Brain microvascular endothelial cell (primary cell): ENCODE results near the gene OLFML2A.

Experiments
- DNase-seq: peaks from one replicate; pipeline ENCODE4 v3.0.0-alpha.2; 2020
- H3K27ac ChIP-seq: fragments of 250-450 bp; sonication (Bioruptor Pico); 2 replicates; pipeline ENCODE4 v1.5.1; 2020; ENCODE audit warnings: mild to moderate bottlenecking, moderate library complexity
- H3K27me3 ChIP-seq: fragments of 250-450 bp; sonication (Bioruptor Pico); replicated peaks from 2 replicates; pipeline ENCODE4 v1.5.1; 2020; ENCODE audit warnings: mild to moderate bottlenecking
- H3K36me3 ChIP-seq: fragments of 250-450 bp; sonication (Bioruptor Pico); replicated peaks from 2 replicates; pipeline ENCODE4 v1.5.1; 2020; ENCODE audit warnings: mild to moderate bottlenecking
- H3K4me3 ChIP-seq: 2 replicates; pipeline ENCODE4 v1.5.1; 2011; ENCODE audit warnings: low read depth, mild to moderate bottlenecking, control low read depth, low read length, moderate library complexity
- CTCF ChIP-seq: IDR thresholded peaks from 2 replicates; pipeline ENCODE4 v1.5.1; 2011; ENCODE audit warnings: low read depth, mild to moderate bottlenecking, moderate library complexity, low read length, control low read depth, inconsistent platforms; ENCODE audit errors: missing control alignments
- in situ Hi-C: cut with HindIII; loops from 2 replicates; pipeline ENCODE4 v1.10.0; 2017; ENCODE audit warnings: low sequenced_read_pairs, low pct_ligation_motif_present

OLFML2A gene

DNA sequence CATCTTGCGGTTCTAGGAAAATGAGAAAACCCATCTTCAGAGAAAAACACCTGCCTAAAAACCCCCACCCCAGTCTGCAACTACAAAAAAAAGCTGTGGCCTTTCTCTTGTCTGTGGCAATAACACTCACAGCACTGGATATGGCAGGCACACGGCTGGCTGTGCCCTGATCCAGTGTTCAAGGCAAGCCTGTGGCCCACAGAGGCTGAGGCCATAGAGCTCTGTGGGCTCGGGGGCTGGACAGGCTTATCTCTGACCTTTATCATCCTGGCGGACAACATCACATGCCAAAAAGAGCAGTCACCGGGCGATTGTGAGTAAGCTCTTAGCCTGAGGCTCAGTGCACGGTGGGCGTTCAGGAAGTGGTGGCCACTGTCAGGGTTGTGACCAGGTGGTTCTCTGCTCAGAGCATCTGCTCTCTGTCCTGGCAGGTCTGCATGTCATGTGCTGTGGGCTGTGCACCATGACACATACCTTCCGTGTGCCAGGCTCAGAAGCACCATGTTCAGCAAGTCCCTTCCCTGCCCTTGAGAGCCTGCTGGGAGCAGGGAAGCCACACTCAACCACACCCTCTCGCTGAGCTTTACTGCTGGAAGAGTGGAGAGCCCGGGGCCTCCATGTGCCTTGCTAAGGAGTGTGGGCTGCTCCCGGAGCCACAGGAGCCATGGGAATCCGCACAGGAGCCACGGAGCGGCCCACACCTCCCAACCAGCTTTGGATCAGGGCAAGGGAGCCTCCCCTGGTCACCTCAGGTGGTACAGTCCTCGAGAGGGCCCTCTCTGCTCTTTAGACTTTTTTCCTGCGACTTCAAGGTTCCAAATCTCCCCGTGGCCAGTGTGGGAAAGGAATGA is 41.7 kb downstream of the OLFML2A start:
- Histone ChIP-seq H3K27ac (no peak overlapping the region), H3K4me3 (no peak overlapping the region), H3K27me3 (no peaks in the 10 kb centered on the region), H3K36me3 (no peaks in the 10 kb centered on the region)
- in situ Hi-C loops, result no loop called here
- DNase-seq, result peak; percentile 40
- peak; percentile 4 for TF ChIP-seq CTCF

- Histone ChIP-seq H3K4me3 (no peak overlapping the region), H3K36me3 (no peaks in the 10 kb centered on the region), H3K27me3 (no peaks in the 10 kb centered on the region), H3K27ac (no peak overlapping the region)
- DNase-seq, result no peak
- in situ Hi-C loops, result no loop called here
- TF ChIP-seq CTCF, result no peak
Measured at GRCh38 chr9:124820698-124821623, 44.0 kb downstream of the OLFML2A start.

DNA sequence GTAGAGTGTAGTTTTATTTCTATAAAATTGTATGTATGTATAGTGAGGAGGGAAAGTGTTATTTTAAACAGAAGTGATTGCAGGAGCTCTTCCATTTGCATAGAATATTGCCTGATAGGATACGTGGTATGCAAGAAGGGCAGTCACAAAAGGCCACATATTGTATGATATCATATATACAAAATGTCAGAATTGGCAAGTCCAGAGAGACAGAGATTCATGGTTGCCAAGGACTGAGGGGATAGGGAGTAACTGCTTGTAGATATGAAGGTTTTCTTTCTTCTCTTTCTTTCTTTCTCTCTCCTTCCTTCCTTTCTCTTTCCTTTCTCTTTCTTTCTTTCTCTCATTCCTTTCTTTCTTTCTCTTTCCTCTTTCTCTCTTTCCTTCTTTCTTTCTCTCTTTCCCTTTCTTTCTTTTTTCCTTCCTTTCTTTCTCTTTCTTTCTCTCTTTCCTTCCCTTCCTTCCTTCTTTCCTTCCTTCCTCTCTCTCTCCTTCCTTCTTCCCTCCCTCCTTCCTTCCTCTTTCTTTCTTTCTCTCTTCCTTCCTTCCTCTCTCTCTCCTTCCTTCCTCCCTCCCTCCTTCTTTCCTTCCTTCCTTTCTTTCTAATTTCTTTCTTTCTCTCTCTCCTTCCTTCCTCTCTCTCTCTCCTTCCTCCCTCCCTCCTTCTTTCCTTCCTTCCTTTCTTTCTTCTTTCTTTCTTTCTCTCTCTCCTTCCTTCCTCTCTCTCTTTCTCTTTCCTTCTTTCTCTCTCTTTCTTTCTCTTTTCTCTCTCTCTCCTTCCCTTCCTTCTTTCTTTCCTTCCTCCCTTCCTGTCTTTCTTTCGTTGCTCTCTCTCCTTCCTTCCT is 51.8 kb downstream of the OLFML2A start:
- Histone ChIP-seq H3K36me3 (no peaks in the 10 kb centered on the region), H3K4me3 (no peak overlapping the region), H3K27ac (no peak overlapping the region), H3K27me3 (no peaks in the 10 kb centered on the region)
- TF ChIP-seq CTCF, result no peak
- no peak for DNase-seq
- in situ Hi-C loops, result no loop called here

DNA sequence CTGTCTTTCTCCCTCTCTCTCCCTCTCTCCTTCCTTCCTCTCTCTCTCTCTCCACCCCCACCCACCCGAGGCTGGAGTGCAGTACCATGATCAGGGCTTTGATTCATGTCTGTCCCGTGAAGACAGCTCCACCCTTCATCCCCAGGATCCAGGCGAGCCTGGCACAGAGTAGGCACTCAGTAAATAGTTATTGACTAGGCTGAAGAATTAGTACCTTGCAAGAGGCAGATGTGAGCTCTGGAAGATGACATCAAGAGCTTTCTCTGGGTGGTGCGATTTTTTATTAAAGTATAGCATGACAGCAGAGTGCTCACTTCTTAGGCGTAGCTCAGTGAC is 52.4 kb downstream of the OLFML2A start:
- Histone ChIP-seq H3K27ac (no peak overlapping the region), H3K4me3 (no peak overlapping the region), H3K36me3 (no peaks in the 10 kb centered on the region), H3K27me3 (no peaks in the 10 kb centered on the region)
- no peak for TF ChIP-seq CTCF
- in situ Hi-C loops, result no loop called here
- no peak for DNase-seq

- DNase-seq, result no peak
- no peak for TF ChIP-seq CTCF
- Histone ChIP-seq H3K27ac (no peak overlapping the region), H3K36me3 (no peaks in the 10 kb centered on the region), H3K27me3 (no peaks in the 10 kb centered on the region), H3K4me3 (no peak overlapping the region)
- in situ Hi-C loops, result no loop called here
Measured at GRCh38 chr9:124830593-124830992, 53.7 kb downstream of the OLFML2A start.
